ENCODE results near the gene CIAPIN1.

Gene CIAPIN1

GRCh38 chr16:57475711-57476339, 28.6 kb upstream of the CIAPIN1 start:
- H3K4me3 ChIP-seq (ENCODE audit: low read depth, low read length) = no peak overlapping the region
- TF ChIP-seq CTCF (IDR thresholded peaks at IDR 0.05; ENCODE audit: control insufficient read depth, extremely low read depth, insufficient read depth) = no peak
- DNase-seq (ENCODE audit: low read depth) = no peak

- no peak for DNase-seq (ENCODE audit: low read depth)
- TF ChIP-seq CTCF (IDR thresholded peaks at IDR 0.05; ENCODE audit: control insufficient read depth, extremely low read depth, insufficient read depth) = no peak
- no peak overlapping the region for H3K4me3 ChIP-seq (ENCODE audit: low read depth, low read length)
These were observed 27.8 kb upstream of the CIAPIN1 start for GRCh38 chr16:57474671-57475661.

- no peak for TF ChIP-seq CTCF (IDR thresholded peaks at IDR 0.05; ENCODE audit: control insufficient read depth, extremely low read depth, insufficient read depth)
- DNase-seq (ENCODE audit: low read depth) = no peak
- no peak overlapping the region for H3K4me3 ChIP-seq (ENCODE audit: low read depth, low read length)
These were observed 26.7 kb upstream of the CIAPIN1 start for GRCh38 chr16:57473906-57474305.

- TF ChIP-seq CTCF (IDR thresholded peaks at IDR 0.05; ENCODE audit: control insufficient read depth, extremely low read depth, insufficient read depth) = no peak
- DNase-seq (ENCODE audit: low read depth) = no peak
- H3K4me3 ChIP-seq (ENCODE audit: low read depth, low read length) = no peak overlapping the region
These were observed 26.1 kb upstream of the CIAPIN1 start for GRCh38 chr16:57473176-57473840.

GRCh38 chr16:57472665-57473060, 25.5 kb upstream of the CIAPIN1 start:
- no peak for TF ChIP-seq CTCF (IDR thresholded peaks at IDR 0.05; ENCODE audit: control insufficient read depth, extremely low read depth, insufficient read depth)
- DNase-seq (ENCODE audit: low read depth) = no peak
- no peak overlapping the region for H3K4me3 ChIP-seq (ENCODE audit: low read depth, low read length)

- no peak overlapping the region for H3K4me3 ChIP-seq (ENCODE audit: low read depth, low read length)
- TF ChIP-seq CTCF (IDR thresholded peaks at IDR 0.05; ENCODE audit: control insufficient read depth, extremely low read depth, insufficient read depth) = no peak
- DNase-seq (ENCODE audit: low read depth) = no peak
These were observed 24.9 kb upstream of the CIAPIN1 start for GRCh38 chr16:57471852-57472664.
